ENCODE data around the gene ALG3.
"Not testable (repeated sequence)": the region's sequence is repeated elsewhere in the genome, so short reads cannot be mapped to it uniquely, and the experiment has no call there.

Gene ALG3

DNA sequence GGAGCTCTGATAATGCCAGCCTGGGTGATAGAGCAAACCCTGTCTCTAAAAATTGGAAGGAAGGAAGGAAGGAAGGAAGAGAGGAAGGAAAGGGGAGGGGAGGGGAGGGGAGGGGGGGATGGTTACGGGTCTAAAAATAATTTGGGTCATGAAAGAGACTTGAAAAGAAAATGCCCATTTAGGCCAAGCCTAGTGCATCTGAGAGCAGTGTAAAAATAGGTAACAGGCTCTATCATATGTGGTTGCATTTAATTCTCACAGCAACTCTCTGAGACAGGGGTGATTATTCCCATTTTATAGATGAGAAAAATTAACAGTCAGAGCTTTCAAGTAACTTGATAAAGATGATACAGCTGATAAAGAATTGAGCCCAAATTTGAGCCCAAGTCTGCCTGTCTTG lies 23.5 kb upstream of the ALG3 start:
- H3K4me3 ChIP-seq (ENCODE audit: low read length): no peak overlapping the region
- TF ChIP-seq, protein P1, sequence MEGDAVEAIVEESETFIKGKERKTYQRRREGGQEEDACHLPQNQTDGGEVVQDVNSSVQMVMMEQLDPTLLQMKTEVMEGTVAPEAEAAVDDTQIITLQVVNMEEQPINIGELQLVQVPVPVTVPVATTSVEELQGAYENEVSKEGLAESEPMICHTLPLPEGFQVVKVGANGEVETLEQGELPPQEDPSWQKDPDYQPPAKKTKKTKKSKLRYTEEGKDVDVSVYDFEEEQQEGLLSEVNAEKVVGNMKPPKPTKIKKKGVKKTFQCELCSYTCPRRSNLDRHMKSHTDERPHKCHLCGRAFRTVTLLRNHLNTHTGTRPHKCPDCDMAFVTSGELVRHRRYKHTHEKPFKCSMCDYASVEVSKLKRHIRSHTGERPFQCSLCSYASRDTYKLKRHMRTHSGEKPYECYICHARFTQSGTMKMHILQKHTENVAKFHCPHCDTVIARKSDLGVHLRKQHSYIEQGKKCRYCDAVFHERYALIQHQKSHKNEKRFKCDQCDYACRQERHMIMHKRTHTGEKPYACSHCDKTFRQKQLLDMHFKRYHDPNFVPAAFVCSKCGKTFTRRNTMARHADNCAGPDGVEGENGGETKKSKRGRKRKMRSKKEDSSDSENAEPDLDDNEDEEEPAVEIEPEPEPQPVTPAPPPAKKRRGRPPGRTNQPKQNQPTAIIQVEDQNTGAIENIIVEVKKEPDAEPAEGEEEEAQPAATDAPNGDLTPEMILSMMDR (conservative IDR thresholded peaks at IDR 0.05; ENCODE audit: low read depth, low read length): no peak
- DNase-seq (ENCODE audit: low read depth): no peak

GRCh38 chr3:184267249-184267648 lies 18.5 kb upstream of the ALG3 start:
- not testable (repeated sequence) for DNase-seq (ENCODE audit: low read depth); H3K4me3 ChIP-seq (ENCODE audit: low read length)

GRCh38 chr3:184262764-184263179 lies 14.0 kb upstream of the ALG3 start:
- H3K4me3 ChIP-seq (ENCODE audit: low read length): no peak overlapping the region
- TF ChIP-seq, protein P1 (conservative IDR thresholded peaks at IDR 0.05; ENCODE audit: low read depth, low read length): no peak
- DNase-seq (ENCODE audit: low read depth): no peak

DNA sequence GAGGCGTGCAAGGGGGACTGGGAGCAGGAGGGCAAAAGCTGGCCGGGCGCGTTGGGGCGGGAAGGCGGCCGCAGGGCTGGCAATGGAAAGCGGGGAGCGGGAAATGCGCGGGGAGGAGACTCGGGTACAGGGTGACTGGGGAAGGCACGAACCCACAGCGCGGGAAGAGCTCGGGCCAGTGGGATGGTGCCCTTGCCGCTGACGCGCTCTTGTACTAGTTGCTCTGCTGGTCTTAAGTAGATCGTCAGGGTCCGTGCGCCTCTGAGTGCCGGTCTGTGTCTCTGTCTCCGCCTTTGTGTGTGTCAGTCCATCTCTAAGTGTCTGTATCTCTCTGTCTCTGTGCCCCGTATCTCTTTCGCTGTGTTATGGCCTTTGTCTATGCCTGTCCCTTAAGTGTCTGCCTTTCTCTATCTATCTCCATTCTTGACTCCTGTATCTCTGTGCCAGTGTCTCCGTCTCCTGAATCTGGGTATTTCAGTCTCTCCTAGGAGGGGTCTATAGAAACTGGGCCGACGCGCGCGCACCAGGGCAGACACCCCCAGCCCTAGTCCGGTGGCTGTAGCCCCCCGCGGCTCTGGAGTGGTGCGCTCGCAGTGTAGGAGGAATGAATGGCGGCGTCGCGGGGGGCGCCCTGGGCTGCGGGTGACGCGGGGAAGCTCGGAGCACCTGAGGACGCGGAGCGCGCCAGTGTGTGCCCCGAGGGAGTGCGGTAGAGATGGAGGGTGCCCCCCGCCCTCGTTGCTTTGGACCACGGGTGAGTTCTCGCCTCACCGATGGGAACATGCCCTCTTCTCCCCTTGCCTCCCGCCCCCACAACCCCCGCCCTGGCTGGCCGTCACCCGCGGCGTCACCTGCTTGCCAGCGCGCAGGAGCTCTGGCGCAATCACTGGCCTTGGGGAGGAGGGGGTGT lies 13.3 kb upstream of the ALG3 start:
- TF ChIP-seq, protein P1 (conservative IDR thresholded peaks at IDR 0.05; ENCODE audit: low read depth, low read length): no peak
- peak overlapping the region; percentile 42 for H3K4me3 ChIP-seq (ENCODE audit: low read length)
- no peak for DNase-seq (ENCODE audit: low read depth)

GRCh38 chr3:184261270-184261853 lies 12.6 kb upstream of the ALG3 start, which contains the start of gene CAMK2N2:
TSS of gene CAMK2N2 (minus strand) at chr3:184261553. CDS start at chr3:184261285, 268 bp downstream.
- no peak for DNase-seq (ENCODE audit: low read depth)
- H3K4me3 ChIP-seq (ENCODE audit: low read length): peak within 1 kb of the TSS; percentile 42
- TF ChIP-seq, protein P1 (conservative IDR thresholded peaks at IDR 0.05; ENCODE audit: low read depth, low read length): no peak

- no peak for DNase-seq (ENCODE audit: low read depth)
- TF ChIP-seq, protein P1 (conservative IDR thresholded peaks at IDR 0.05; ENCODE audit: low read depth, low read length): no peak
- peak overlapping the region; percentile 39 for H3K4me3 ChIP-seq (ENCODE audit: low read length)
Measured at GRCh38 chr3:184260724-184261269, 12.0 kb upstream of the ALG3 start.

- no peak for DNase-seq (ENCODE audit: low read depth)
- H3K4me3 ChIP-seq (ENCODE audit: low read length): peak overlapping the region; percentile 25
- TF ChIP-seq, protein P1 (conservative IDR thresholded peaks at IDR 0.05; ENCODE audit: low read depth, low read length): no peak
Measured at GRCh38 chr3:184259878-184260723, 11.3 kb upstream of the ALG3 start.

Measured in retinal pigment epithelial cell (primary cell).